Stimulated activated naive CD4-positive, alpha-beta T cell treated with Interleukin-2 at 50 U/mL for 16 hours (primary cell): ENCODE results near the gene APOBEC4.
"Not testable (repeated sequence)": the region's sequence is repeated elsewhere in the genome, so short reads cannot be mapped to it uniquely, and the experiment has no call there.

Experiments
- DNase-seq: peaks from one replicate; lab custom pipeline; 2025; lab: John Stamatoyannopoulos, UW

APOBEC4 gene, protein sequence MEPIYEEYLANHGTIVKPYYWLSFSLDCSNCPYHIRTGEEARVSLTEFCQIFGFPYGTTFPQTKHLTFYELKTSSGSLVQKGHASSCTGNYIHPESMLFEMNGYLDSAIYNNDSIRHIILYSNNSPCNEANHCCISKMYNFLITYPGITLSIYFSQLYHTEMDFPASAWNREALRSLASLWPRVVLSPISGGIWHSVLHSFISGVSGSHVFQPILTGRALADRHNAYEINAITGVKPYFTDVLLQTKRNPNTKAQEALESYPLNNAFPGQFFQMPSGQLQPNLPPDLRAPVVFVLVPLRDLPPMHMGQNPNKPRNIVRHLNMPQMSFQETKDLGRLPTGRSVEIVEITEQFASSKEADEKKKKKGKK

DNA sequence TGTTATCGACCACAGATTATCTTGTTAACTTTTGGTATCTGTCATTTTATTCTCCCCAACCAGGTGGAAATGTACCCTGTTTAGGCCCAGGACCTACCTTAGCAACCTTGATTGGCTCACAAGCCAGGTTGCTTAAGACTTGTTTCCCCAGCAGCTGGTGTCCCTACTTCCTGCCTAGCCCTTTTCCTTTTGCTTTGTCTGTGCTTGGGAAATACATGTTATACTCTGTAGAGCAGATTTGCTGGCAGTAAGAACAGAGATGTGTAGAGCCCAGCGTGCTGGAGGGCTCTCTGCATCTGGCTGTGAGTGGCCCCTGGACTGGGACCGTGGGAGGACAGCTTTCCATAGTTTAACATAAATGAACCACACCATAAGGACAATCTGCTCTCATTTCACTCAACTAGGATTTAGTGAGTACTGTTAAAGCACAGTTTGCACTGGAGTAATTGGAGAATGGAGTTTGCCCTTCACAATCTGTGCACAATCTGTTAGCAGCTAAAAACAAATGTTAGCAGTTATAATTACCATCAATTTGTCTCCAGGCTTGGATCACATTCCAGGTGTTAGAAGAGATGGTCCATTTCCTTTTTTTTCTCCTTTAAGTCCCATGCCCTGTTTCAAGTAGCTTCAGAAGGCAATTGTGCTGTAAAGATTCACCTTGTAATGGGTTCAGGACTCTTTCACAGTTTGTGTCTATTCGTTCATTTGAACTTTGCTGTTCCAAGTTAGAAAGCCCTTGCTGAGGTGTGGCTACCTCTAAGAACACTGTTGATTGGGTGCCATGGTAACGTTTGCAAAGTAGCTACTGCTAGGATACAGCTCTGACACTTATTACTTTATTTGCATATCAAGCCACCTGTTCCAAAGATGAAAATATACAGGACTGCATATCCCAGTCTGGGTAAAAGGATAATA lies at the start of gene APOBEC4:
TSS of gene APOBEC4 (minus strand) at position 770 of the 915 bp plus-strand sequence. CDS start 4,535 bp downstream, outside the sequence.
- DNase-seq, result no peak

DNA sequence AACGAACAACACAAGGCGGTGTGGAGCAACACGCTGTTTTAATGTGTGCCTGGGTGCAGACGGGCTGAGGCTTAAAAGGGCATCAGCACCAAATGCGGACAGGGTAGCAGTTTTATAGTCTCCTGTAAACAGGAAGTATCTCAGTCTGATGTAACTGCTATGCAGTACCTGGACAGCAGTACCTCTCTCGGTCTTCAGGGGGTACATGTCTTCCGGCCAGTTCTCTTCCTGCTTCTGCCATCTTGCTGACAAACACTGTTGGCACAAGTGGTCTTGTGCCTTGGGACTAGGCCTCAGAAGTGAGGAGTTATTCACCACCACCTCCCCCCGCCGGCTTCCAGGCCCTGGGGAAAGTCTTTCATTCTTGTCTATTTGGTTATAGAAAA lies 49.7 kb upstream of the APOBEC4 start:
- no peak for DNase-seq

DNA sequence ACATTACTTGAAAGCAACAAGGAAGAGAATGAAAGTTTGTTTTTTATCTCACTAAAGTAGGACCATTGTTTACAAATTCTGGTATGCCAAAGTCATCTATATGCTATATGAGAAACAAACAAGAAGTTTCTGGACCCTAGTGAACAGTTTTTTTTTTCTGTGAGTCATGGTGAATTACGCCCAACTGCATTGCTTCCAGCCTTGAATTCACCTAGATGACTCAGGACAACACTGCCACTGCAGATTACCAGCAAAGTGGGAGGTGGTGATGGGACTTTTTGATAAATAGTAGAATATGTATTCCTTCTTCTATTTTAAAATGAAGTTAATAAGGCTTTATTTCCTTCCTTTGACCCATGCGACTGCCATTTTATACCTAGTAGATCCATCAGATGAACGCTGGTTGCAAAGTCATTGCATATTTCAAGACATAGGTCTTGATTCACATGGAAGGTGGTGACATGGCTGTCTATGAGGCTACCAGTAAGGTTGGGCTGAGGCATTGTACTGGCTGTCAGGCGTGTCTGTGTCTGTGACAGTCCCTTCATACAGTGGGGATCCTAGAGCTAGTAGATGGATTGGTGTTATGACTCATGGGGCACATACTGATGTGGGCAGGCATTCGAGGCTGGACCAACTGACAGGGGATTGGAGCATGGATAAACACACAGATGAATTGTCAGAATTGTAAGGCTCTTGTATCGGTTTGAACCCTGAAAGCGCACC lies 49.1 kb upstream of the APOBEC4 start:
- no peak for DNase-seq

DNA sequence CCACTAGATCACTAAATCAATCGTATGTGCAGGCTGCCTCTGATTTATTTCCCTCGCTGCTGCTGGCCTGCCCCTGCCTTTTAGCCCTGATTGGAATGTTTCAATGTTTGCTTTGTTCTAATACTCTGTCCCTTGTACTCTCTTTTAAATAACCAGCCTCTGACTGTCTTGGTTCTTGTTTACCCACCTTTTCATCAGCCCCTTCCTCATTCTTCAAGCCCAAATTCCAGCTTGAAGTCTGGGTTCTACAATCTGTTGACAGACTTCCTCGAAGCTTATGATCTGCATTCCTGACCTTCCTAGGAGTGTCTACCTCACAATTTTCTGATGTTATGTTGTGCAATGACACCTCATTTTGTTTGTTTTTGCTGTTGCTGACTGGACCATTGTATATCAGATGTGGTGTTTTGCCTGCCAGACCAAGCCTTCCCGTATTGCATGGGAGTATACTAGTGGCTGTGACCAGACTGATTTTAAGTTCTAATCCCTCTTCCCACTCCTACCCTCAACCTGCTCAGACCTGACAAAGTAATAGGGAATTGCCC lies 46.6 kb upstream of the APOBEC4 start:
- DNase-seq, result no peak

DNA sequence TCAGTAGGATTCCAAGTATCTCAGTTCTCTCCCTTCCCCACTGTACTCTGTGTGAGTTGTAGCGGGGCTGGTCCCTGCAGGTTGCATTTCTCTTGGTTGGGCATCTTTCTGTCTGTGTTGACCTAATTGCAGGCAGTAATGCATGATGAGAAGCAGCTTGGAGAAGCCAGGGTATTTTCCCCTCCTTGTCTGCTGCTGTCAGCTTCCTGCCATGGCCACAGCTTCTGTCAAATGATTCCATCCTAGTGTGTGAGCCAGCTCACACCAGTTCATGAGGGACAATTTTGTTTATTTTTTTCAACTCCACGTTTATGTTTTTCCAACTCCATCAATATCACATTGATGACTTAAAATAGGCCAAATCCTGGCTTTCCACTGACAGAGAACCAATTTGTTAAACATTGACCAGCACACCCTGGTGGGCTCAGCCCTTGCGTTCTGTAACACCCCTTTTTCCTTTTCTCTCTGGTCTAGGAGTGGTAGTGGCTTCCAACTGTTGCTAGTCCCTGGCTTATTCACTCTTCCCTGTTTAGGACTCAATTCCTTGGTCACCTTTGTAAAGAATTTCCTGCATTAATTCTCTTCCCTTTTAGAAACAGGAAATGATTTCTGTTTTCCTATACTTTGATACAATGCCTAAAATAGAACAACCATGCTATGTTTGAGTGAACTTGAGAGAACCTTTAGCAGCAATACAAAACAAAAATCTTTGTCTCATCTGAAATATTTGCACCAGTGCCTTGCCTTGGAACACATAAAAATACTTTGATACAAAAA lies 44.9 kb upstream of the APOBEC4 start:
- no peak for DNase-seq

DNA sequence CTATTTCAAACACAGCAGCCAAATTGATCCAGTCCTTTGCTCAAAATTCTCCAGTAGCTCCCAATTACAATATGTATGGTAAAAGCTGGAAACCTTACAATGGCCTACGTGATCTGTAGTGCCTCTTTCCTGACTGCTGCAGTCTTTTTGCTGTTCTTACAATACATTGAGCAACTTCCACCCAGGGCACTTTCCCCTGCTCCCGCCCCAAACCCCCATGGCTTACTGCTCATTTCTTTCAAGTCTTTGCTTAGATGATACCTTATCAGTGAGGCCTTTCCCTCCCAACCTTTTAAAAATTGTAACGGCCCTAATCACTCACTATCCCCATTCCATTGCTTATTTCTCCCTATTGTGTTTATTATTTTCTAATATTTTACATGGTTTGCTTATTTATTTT lies 43.9 kb upstream of the APOBEC4 start:
- DNase-seq, result no peak

DNA sequence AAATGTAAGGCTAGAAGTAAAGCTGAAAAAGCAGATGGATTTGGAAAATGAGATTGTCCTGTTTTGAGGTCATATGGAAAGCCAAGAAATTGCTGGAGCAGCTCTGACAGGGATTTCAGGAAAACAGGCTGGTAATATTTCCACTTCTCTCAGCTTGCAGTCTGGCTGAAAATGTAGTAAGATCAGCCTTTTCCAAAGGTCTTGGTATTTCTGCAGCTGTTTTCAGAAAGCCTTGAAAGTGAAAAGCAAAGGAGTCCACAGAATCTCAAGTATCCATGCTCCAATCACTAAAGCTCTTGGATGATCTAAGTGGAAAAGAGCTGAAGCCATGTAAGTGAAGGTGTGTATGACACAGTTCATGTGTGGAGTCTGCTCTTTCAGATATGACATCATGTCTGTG lies 41.6 kb upstream of the APOBEC4 start:
- no peak for DNase-seq

DNA sequence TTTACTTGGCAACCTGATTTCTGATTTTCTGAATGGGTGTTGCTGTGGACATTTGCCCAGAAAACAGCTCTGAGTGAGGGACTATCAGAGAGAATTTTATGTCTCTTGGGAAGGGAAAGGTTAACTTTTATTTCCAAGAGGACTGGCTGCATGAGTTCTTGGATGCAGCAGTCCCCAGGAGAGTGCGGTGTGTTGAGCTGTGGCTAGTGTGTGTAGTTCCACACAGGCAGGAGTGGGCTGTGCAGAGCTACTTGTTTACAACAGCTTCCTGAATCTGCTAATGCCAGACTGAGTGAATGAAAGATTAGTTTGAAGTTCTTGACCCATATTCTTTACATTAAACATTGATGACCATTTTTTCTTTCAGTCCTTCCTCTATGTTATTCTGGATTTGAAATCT lies 41.0 kb upstream of the APOBEC4 start:
- no peak for DNase-seq

DNA sequence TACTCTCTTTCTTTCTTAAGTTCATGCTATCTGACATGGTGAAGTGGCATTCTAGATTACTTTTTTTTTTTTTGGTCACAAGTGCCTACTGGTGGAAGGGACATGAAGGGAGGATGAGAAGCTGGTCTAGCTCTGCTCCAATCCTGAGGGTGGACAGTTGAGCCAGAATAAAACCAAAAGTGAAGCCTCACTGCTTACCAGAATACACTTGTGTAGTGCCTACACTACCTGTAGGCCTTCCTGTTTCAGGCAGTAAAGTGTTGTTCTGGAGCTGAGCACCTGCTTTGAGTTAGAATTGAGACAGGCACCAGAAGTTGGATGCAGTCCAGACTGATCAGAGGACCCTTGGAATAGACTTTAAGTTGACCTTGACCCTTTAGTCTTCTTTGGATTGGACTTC lies 40.4 kb upstream of the APOBEC4 start:
- DNase-seq, result no peak

DNA sequence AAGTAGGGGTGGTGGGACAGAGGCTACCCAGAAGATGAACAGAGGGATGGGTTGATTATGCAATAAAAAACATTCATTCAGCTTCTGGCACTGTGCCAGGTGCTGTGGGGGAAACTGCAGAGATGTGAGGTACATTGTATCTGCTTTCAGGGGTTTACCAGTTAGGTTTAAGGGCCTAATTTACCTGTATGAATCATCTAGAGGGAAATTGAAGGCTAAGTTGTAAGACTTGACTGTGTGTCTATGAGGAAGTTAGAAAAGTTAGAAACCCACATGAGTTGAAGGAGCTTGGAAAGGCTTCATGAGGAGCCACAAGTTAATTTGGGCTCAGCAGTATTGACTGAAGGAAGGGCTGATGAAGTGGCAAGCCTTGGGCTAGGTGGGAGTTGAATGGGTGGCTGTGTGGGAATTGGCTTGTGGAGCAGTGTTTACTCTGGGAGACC lies 36.7 kb upstream of the APOBEC4 start:
- DNase-seq, result no peak

DNA sequence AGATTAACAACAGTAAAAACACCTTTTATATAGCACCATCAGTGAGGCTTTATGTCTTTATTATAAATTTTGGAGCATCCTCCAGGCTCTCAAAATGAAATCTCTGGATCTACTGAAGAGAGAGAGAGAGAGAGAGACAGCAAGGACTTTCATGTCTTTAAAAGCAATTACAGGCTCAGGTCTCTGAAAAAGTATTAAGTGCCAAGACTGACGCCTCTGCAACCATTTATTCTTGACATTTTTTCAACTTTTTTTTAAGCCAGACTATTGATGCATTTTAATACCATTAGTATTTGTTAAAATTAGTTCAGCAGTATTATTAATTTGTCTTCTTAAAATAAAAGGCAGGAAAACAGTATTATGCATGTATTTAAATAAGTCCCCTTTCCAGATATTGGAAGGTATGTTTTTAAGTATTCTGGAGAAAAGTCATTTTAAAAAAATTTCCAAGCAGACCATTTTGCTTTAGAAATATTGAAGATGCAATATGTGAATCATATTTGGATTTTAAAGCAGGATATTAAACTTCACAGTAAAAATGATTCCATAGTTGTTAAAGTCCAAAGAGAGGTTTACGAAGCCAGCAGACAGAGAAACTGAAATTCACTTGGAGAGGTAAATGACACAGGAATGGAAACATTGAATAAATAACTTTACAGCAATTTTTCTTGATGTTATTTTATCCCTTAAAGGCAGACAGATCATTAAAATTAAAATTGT lies 35.4 kb upstream of the APOBEC4 start:
- no peak for DNase-seq

DNA sequence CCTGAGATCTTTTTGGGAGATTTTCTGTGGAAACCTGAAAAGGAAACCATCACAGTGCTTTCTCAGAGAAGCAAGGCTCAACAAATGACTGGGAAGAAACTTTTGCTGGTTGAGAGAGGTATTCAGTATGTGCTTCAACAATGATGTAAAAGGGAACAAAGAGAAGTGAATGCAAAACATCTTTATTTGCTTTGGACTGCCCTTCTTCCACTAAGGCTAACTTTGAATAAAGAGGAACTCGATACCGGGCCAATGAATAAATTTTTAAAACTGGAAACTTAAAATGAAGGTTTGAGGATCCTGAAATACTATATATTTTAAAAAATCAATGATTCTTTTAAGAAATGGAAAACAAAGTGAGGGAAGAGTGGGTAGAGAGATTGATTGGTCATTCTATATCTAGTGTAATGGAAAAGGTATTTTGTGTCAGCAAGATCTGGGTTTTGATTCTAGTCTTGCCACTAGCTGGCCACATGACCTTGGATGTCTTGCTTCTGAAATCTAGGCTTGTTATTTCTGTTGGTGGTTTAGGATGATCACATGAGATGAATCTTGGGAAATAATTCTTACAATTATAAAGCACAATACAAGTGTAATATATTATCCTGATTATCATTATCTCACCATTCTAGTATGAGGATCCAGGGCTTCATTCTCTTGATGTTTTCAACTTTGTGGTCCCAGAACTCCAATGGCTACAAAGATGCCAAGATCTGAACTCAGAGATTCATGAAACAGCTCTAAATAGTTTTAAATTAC lies 34.6 kb upstream of the APOBEC4 start:
- DNase-seq, result no peak

DNA sequence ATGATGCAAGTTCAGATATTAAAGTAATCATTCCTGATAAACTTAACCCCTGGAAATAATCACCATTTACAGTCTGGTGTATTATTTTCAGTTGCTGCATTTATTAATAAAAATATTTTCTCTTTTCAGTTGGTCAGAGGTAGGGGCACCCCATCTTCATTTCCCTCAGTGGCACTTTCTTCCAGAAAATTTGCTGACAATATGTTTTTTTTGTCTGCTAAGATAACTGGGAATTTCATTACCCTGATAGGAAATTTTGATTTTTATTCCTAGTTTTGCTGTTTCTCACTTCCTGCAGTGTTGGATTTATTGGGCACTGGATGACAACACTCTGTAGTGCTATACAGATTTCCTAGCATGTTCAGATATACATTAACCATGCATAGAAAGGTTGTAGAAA lies 33.1 kb upstream of the APOBEC4 start:
- no peak for DNase-seq

DNA sequence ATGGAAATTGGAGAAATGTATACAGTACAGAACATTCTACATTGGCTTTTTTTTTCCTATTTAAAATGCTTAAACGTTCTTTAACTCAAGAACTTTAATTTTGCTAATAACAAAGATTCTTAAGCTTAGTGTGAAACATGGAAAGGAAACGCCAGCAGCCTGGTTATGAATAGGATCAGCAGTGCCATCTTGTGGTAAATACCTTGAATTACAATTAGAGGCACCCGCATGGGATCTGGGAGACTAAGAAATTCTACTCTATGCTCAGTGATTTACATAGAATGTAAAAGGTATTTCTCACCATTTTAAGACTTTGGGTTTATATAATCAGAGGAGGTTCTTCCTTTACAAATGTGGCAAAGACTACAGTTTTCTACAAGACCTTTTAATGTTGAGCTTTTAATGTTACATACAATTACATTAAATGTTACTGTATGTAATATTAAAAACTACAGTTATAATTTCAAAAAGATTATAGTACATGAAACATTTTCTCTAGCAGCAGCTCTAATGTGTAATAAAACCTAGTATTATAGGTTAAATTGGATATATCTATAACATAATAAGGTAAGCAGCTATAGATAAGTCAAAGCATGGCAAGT lies 32.1 kb upstream of the APOBEC4 start:
- DNase-seq, result no peak

DNA sequence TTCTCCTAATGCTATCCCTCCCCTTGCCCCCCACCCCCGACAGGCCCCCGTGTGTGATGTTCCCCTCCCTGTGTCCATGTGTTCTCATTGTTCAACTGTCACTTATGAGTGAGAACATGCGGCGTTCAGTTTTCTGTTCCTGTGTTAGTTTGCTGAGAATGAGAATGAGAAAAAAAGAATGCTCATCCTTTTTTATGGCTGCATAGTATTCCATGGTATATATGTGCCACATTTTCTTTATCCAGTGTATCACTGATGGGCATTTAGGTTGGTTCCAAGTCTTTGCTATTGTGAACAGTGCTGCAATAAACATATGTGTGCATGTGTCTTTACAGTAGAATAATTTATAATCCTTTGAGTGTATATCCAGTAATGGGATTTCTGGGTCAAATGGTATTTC lies 26.2 kb upstream of the APOBEC4 start:
- not testable (repeated sequence) for DNase-seq

DNA sequence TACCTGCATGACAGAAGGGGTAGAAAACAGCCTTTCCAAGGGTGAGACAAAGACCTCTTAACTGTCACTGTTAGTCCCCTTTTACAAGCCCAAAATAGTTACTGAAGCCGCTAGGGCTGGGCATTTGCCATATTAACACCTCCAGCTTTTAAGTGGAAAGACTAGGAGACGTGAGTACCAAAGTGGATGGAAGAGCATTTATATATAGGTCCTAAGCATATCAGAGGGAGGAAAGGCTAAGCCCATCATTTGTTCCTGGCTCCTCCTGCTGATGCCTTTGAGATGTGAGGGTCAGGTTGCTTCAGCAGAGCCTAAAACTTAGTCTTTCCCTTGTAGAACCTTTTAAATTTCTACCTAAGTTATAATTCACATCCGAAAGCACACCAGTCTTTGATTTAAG lies 25.7 kb upstream of the APOBEC4 start:
- no peak for DNase-seq

DNA sequence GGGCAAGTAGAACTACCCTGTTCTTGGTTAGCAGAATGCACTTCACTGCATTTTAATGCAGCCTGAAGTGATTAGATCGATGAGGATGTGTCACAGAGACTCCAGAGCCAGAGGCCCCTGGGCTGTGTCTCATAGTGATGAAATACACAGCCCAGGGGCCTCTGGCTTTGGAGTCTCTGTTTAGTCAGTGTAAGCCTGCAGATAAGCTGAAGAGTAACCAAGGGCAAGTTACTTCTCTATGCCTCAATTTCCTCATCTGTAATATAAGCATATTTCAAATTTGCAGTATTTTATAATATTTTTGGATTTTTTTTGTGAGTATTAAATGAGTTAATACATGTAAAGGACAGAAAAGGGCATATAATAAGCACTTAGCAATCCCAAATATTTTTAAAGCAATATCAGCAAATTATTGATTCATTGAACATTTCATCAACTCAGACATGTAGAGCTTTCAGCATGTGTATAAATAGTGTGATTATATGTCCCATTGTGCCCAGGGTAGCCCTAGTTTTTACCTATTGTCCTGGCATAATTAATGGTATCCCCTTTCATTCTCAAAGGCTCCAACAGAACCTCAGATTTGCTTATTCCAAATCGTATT lies 23.6 kb upstream of the APOBEC4 start:
- DNase-seq, result no peak

DNA sequence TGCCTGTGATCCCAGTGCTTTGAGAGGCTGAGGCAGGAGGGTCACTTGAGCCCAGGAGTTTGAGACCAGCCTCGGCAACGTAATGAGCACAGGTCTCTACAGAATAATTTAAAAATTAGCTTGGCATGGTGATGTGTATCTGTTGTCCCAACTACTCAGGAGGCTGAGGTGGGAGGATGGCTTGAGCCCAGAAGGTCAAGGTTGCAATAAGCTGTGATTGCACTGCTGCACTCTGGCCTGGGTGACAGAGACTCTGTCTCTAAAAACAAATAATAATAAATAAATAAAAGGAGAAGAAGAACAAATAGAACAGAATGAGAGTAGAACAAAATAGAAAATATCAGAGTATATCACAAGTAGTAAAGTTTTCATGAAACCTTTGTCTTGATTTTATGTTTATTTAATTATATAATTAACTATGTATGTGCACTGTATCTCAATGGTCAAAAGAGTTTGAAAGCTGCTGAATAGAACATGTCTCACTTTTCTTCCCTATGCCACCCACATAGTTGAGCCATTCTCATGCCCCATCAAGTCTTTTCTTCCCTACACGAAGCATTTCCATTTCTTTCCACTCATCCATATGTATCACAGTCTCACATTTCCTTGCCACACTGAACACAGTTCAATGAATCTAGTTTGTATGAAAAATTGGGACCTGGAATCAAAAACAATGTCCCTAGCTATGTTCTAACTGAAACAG lies 22.9 kb upstream of the APOBEC4 start:
- no peak for DNase-seq
